MCF 10A (cell line): ENCODE data around the gene CHD3. TPM values are rescaled to one million over a fixed set of nuclear protein-coding genes. Genes with fewer than 3 reads are reported as not detected.

Experiments
- BruUV-seq: library from RNA; stranded (reverse); fragments of 400-500 nt; replicated peaks from 2 replicates; lab custom pipeline; 2021; lab: Mats Ljungman, UMichigan
- CTCF ChIA-PET: fragments of 300-600 bp; sonication (Branson Sonifier 250); formaldehyde crosslinking; extraction: SDS; loops from one replicate; lab custom pipeline; 2021; ENCODE audit warnings: antibody characterized with exemption, inconsistent platforms; lab: Yijun Ruan, JAX
- POLR2A ChIA-PET: fragments of 300-600, 350-650 bp; sonication (Branson Sonifier 250); formaldehyde crosslinking; extraction: SDS; loops from one replicate; lab custom pipeline; 2020; ENCODE audit warnings: antibody characterized with exemption, inconsistent platforms; lab: Yijun Ruan, JAX
- DNase-seq: peaks from one replicate; pipeline ENCODE4 v3.0.0-alpha.2; 2018; ENCODE audit not compliant: unreplicated experiment
- H3K27ac Mint-ChIP-seq: one replicate; pipeline ENCODE4 v1.8.0; 2022; ENCODE audit warnings: mild to moderate bottlenecking, low read depth, mixed read lengths; ENCODE audit not compliant: unreplicated experiment
- H3K27me3 Mint-ChIP-seq: one replicate; pipeline ENCODE4 v1.8.0; 2022; ENCODE audit warnings: mixed read lengths; ENCODE audit not compliant: insufficient read depth, unreplicated experiment
- H3K36me3 Mint-ChIP-seq: one replicate; pipeline ENCODE4 v1.8.0; 2022; ENCODE audit warnings: mild to moderate bottlenecking, moderate library complexity, mixed read lengths; ENCODE audit not compliant: insufficient read depth, unreplicated experiment
- H3K4me1 Mint-ChIP-seq: one replicate; pipeline ENCODE4 v1.8.0; 2022; ENCODE audit warnings: mixed read lengths; ENCODE audit not compliant: insufficient read depth, unreplicated experiment
- H3K4me3 Mint-ChIP-seq: one replicate; pipeline ENCODE4 v1.8.0; 2022; ENCODE audit warnings: mild to moderate bottlenecking, moderate library complexity, mixed read lengths; ENCODE audit not compliant: unreplicated experiment
- H3K9me3 Mint-ChIP-seq: one replicate; pipeline ENCODE4 v1.8.0; 2022; ENCODE audit warnings: mixed read lengths; ENCODE audit not compliant: unreplicated experiment
- CTCF ChIP-seq: fragments of 200-600 bp; IDR thresholded peaks from one replicate; pipeline ENCODE4 v1.8.0; 2022; ENCODE audit warnings: antibody characterized with exemption, mild to moderate bottlenecking; ENCODE audit not compliant: unreplicated experiment
- intact Hi-C: fragments of 100-400 bp; cut with micrococcal nuclease; formaldehyde crosslinking; loops from 2 replicates; pipeline ENCODE4 v1.14.1; 2022
- total RNA-seq: library from RNA; stranded (reverse); gene quantifications from 2 replicates; pipeline ENCODE4 v1.2.3, GENCODE V29; 2022

Gene CHD3
- total RNA-seq, 1 experiment from 2014 or later = 87.1 TPM

- DNase-seq = no peak
- Mint-ChIP-seq H3K36me3 (peaks cover 90% of the 10 kb centered on the region), H3K27me3 (no peaks in the 10 kb centered on the region), H3K4me1 (peaks cover 4% of the 10 kb centered on the region), H3K9me3 (no peaks in the 10 kb centered on the region), H3K27ac (no peak overlapping the region), H3K4me3 (no peak overlapping the region)
- TF ChIP-seq CTCF = no peak
- intact Hi-C loops = loop anchor here (1.0 kb wide), 1 partner anchor 35 kb away; no protein-coding TSS in a partner anchor
- BruUV-seq = no TSS peak
- CTCF ChIA-PET = interaction anchor here (0.6 to 2.8 kb wide), 17 partner anchors 8 to 408 kb away, joined by 3 to 60 read pairs (median 4); partner anchors contain the start of gene CHD3
- POLR2A ChIA-PET = interaction anchor here (0.6 to 1.2 kb wide), 2 partner anchors 9 to 145 kb away, joined by 3 read pairs; no protein-coding TSS in a partner anchor
Measured at GRCh38 chr17:7897090-7897489, 8.5 kb downstream of the CHD3 start.

DNA sequence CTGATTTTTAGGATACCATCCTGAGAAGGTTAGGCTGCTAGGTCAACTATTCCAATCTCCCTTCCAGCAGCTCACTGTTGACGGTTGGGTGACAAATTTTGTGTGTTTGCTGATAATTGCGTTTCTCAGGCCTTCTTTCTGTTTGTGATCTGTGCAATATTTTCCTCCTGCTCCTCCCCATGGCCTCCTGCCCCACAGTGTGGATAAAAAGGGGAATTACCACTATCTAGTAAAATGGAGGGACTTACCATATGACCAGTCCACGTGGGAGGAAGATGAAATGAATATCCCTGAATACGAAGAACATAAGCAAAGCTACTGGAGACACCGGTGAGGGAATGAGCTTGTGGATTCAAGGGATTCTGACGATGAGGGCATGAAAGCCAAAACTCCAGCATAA, 9.2 kb downstream of the CHD3 start:
- H3K4me1 Mint-ChIP-seq = peaks cover 4% of the 10 kb centered on the region
- CTCF ChIA-PET = interaction anchor here (0.6 to 5.0 kb wide), 21 partner anchors 9 to 407 kb away, joined by 3 to 60 read pairs (median 4); partner anchors contain the start of genes CHD3 and HES7

GRCh38 chr17:7903154-7904103, 14.8 kb downstream of the CHD3 start:
- ChIA-PET CTCF (interaction anchor here (0.6 to 1.9 kb wide), 6 partner anchors 9 to 280 kb away, joined by 3 to 8 read pairs (median 4); no protein-coding TSS in a partner anchor), POLR2A (interaction anchor here (0.9 to 2.3 kb wide), 3 partner anchors 12 to 46 kb away, joined by 3 to 10 read pairs (median 3); partner anchors contain the start of genes CNTROB, NAA38, RNF227 and TRAPPC1)
- H3K9me3 Mint-ChIP-seq = no peaks in the 10 kb centered on the region
- H3K4me1 Mint-ChIP-seq = no peaks in the 10 kb centered on the region
- DNase-seq = no peak
- H3K27me3 Mint-ChIP-seq = no peaks in the 10 kb centered on the region
- peak overlapping the region; percentile 21 for H3K27ac Mint-ChIP-seq
- intact Hi-C loops = no loop called here
- no peak overlapping the region for H3K4me3 Mint-ChIP-seq
- peaks cover 78% of the 10 kb centered on the region for H3K36me3 Mint-ChIP-seq
- no peak for TF ChIP-seq CTCF
- BruUV-seq = TSS peak; percentile 25

More for the DNA sequence above, 9.2 kb downstream of the CHD3 start:
- intact Hi-C loops = loop anchor here (1.0 kb wide), 1 partner anchor 35 kb away; no protein-coding TSS in a partner anchor
- peak; percentile 51 for TF ChIP-seq CTCF
- POLR2A ChIA-PET = interaction anchor here (0.6 to 0.7 kb wide), 3 partner anchors 93 to 170 kb away, joined by 3 read pairs; no protein-coding TSS in a partner anchor
- H3K27me3 Mint-ChIP-seq = no peaks in the 10 kb centered on the region
- no peak overlapping the region for H3K27ac Mint-ChIP-seq
- no peak overlapping the region for H3K4me3 Mint-ChIP-seq
- H3K36me3 Mint-ChIP-seq = peaks cover 90% of the 10 kb centered on the region
- no peaks in the 10 kb centered on the region for H3K9me3 Mint-ChIP-seq
- BruUV-seq = no TSS peak
- DNase-seq = peak; percentile 51

DNA sequence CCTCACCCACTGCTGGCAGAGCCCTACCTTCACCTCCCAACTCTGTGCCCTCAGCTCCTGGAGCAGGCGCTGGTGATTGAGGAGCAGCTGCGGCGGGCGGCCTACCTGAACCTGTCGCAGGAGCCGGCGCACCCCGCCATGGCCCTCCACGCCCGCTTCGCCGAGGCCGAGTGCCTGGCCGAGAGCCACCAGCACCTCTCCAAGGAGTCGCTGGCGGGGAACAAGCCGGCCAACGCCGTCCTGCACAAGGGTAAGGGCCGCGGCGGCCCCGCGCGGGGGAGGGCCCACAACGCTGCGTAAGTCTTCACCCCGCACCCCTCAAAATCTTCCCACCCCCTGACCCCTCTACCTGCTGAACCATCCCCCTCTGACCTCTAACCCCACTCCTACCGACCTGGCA, 20.5 kb downstream of the CHD3 start:
- H3K27me3 Mint-ChIP-seq = no peaks in the 10 kb centered on the region
- no TSS peak for BruUV-seq
- H3K27ac Mint-ChIP-seq = no peak overlapping the region
- intact Hi-C loops = no loop called here
- H3K9me3 Mint-ChIP-seq = no peaks in the 10 kb centered on the region
- POLR2A ChIA-PET = no interaction called here
- no peak for DNase-seq
- H3K36me3 Mint-ChIP-seq = peaks cover 81% of the 10 kb centered on the region
- no peak overlapping the region for H3K4me3 Mint-ChIP-seq
- TF ChIP-seq CTCF = no peak
- CTCF ChIA-PET = interaction anchor here (1.7 kb wide), 1 partner anchor 81 kb away, joined by 6 read pairs; no protein-coding TSS in a partner anchor
- peaks cover 8% of the 10 kb centered on the region for H3K4me1 Mint-ChIP-seq
